Peyer's patch (tissue), 4 donors: ENCODE measurements around the gene RAD51B. TPM values are rescaled to one million over a fixed set of nuclear protein-coding genes. Genes with fewer than 3 reads are reported as not detected.

Experiments
- DNase-seq, 3 donors: peaks; one replicate each; pipeline ENCODE4 v3.0.0-alpha.2; 2017 to 2019
- H3K27ac ChIP-seq, 4 donors: fragments of 200-600 bp; sonication (generic); one replicate each; pipeline ENCODE4 v1.5.1; 2016 to 2019
- H3K27me3 ChIP-seq, 2 donors: fragments of 200-600 bp; sonication (generic); one replicate each; pipeline ENCODE4 v1.5.1; 2019
- H3K36me3 ChIP-seq, 3 donors: fragments of 200-600 bp; sonication (generic); one replicate each; pipeline ENCODE4 v1.5.1; 2016 to 2019
- H3K4me1 ChIP-seq, 4 donors: fragments of 200-600 bp; sonication (generic); one replicate each; pipeline ENCODE4 v1.5.1; 2016 to 2019
- H3K4me3 ChIP-seq, 4 donors: fragments of 200-600 bp; sonication (generic); 1 replicate in 3 of 4; 2 replicates in 1 of 4; pipeline ENCODE4 v1.5.1; 2016 to 2019; ENCODE audit warnings: mild to moderate bottlenecking in 1 of 4
- H3K9me3 ChIP-seq, 4 donors: fragments of 200-600 bp; sonication (generic); one replicate each; pipeline ENCODE4 v1.5.1; 2016 to 2019; ENCODE audit warnings: mild to moderate bottlenecking in 1 of 4
- POLR2A ChIP-seq, 2 donors: fragments of 450-650 bp; IDR thresholded peaks; one replicate each; pipeline ENCODE4 v1.5.1; 2017; ENCODE audit warnings: antibody characterized with exemption in 2 of 2, mild to moderate bottlenecking in 2 of 2, moderate library complexity in 2 of 2
- total RNA-seq, 4 donors: library from RNA; depleted of rRNA; stranded (reverse); fragments of >200 nt; gene quantifications; one replicate each; pipeline ENCODE4 v1.1.0, GENCODE V29; 2016
- TF ChIP-seq, protein P1 (sequence below), 6 experiments: fragments of 450-650 bp in 4 of 6; fragments of 200-600 bp in 2 of 6; sonication (generic) in 1 of 6; IDR thresholded peaks; one replicate each; pipeline ENCODE4 v1.5.1; 2017 to 2019; ENCODE audit warnings: antibody characterized with exemption in 6 of 6, mild to moderate bottlenecking in 3 of 6, moderate library complexity in 1 of 6

The RAD51B gene
- total RNA-seq, 4 donors from 2014 or later = 12.6 to 103 (median 33.1) TPM

DNA sequence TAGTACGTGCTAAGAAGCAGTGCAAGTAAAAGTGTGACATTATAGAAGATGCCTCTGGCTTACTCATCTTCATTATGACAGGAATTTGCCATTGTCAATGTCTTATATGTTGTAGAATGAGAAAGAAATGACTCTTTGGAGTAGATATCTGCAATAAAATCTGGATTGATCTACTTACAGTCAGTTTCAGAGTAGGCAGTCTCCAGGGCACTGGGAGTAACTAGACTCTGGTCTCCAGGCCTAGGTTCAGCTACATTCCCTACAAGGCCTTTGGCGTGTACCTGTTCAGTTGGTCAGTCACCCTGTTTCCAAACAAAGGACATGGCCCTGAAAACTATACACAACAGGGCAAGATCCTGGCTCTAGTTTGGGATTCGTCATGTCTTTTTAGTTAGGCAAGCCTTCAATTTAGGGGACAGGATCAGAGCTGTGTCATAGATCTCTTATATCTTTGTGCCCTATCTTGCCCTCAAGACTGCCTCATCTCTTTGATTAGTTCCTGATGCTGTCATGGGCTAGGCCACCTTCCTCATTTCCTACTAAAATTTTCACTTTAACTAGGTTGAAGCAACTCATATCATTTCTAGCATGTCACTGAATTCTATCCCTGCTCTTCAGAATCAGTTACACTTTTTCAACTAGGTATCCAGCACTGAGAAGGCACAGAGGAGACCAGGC is 410.0 kb downstream of the RAD51B start:
- H3K4me1 ChIP-seq = peaks cover 0 to 26% (median 5%) of the 10 kb centered on the region in 4 donors
- H3K36me3 ChIP-seq = no peaks in the 10 kb centered on the region
- no peaks in the 10 kb centered on the region for H3K27me3 ChIP-seq
- no peaks in the 10 kb centered on the region for H3K9me3 ChIP-seq
- H3K27ac ChIP-seq = no peak overlapping the region
- TF ChIP-seq POLR2A (IDR thresholded peaks at IDR 0.05) = no peak
- TF ChIP-seq, protein P1, sequence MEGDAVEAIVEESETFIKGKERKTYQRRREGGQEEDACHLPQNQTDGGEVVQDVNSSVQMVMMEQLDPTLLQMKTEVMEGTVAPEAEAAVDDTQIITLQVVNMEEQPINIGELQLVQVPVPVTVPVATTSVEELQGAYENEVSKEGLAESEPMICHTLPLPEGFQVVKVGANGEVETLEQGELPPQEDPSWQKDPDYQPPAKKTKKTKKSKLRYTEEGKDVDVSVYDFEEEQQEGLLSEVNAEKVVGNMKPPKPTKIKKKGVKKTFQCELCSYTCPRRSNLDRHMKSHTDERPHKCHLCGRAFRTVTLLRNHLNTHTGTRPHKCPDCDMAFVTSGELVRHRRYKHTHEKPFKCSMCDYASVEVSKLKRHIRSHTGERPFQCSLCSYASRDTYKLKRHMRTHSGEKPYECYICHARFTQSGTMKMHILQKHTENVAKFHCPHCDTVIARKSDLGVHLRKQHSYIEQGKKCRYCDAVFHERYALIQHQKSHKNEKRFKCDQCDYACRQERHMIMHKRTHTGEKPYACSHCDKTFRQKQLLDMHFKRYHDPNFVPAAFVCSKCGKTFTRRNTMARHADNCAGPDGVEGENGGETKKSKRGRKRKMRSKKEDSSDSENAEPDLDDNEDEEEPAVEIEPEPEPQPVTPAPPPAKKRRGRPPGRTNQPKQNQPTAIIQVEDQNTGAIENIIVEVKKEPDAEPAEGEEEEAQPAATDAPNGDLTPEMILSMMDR (IDR thresholded peaks at IDR 0.05) = no peak
- no peak overlapping the region for H3K4me3 ChIP-seq
- DNase-seq = no peak

DNA sequence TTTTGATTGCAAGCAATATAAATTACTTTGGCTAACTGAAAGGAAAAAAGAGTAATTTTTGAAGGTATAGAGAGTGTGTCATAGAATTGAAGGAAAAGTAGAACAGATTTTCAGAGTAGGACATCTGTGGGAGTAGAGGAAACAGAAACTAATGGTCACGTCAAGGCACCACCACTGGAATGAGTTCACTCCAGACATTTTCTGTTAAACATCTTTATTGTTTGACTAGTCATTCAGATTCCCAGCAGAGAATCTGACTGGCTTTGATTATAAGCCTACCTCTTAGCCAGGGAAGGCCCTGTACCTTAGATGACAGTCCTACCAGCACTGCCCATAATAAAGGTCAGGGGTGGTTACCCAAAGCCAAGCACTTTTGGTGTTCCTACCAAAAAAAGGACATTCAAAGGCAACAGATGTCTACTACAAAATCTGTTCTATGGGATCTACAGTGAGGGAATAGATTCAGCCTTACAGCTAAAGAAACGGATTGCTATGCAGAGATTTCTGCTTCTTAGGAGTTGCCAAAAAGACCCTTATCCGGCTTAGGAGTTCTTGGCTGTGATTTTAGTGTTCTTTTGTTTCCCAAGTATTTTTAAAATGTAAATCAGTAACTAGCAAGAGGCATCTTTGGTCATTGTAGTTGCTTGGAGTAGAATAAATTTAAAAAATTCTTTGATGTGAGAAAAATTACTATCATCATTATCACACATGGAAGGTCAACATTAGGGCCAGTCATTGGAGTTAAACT is 410.8 kb downstream of the RAD51B start:
- DNase-seq = no peak
- H3K4me1 ChIP-seq = peaks cover 0 to 26% (median 5%) of the 10 kb centered on the region in 4 donors
- H3K27ac ChIP-seq = no peak overlapping the region
- no peak for TF ChIP-seq POLR2A (IDR thresholded peaks at IDR 0.05)
- H3K27me3 ChIP-seq = no peaks in the 10 kb centered on the region
- H3K9me3 ChIP-seq = no peaks in the 10 kb centered on the region
- H3K36me3 ChIP-seq = no peaks in the 10 kb centered on the region
- H3K4me3 ChIP-seq = no peak overlapping the region

DNA sequence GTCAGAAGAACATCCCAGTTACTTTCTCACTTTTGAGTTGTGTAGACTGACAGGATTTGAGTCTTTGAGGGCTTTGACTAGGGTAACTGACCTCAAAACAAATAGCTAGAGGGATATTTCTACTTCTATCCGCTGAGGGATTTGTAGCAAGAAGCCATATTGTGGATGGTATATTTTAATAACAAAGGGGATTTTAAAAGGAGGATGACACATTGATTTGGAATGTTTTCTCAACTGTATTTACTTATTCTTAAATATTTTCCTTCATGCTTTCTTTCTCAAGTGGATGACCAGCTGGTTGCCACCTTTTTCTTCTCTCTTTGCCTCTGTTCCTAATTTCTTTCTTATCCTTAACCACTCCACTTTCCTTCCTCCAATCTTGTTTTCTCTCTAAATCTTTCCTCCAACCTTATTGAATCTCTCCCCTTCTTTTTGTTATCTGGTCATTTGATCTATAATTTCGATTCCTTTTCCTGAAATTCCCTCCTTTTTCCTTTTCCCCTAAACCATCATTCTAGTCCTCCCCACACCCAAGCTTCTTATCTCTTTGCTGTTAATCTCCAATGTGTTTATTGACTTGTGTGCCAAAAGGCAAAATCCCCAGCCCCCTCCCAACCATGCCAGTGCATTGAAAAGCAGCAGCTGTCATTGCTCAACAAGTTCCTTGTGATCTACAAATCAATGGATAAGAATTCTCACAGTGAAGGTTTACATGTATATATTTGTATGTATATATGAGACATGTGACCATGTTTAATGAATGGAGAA is 411.6 kb downstream of the RAD51B start:
- peaks cover 0 to 28% (median 5%) of the 10 kb centered on the region in 4 donors for H3K4me1 ChIP-seq
- no peaks in the 10 kb centered on the region for H3K36me3 ChIP-seq
- H3K9me3 ChIP-seq = no peaks in the 10 kb centered on the region
- H3K4me3 ChIP-seq = no peak overlapping the region
- H3K27ac ChIP-seq = peak overlapping the region in 2 of 4 donors; percentile 47 to 58
- DNase-seq = no peak
- H3K27me3 ChIP-seq = no peaks in the 10 kb centered on the region
- no peak for TF ChIP-seq POLR2A (IDR thresholded peaks at IDR 0.05)
- TF ChIP-seq, protein P1 (IDR thresholded peaks at IDR 0.05) = no peak

DNA sequence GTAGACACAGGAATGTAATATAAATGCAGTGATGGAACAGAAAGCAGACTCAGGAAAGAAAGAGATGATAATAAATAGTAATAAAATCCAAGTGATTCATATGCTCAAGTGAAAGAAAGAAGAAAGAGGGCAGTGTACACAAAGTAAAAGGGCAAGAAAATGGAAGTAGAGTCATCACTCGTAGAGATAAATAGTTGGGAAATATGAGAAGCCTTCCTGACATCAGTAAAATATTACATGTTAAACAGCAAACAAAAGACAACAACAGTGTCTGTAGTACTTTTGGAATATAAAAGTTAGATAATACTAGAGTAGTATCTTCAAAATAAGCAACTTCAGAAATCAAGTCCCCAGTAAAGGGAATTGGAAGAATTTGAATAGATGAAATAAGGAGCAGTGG is 412.3 kb downstream of the RAD51B start:
- H3K27ac ChIP-seq = peak overlapping the region in 3 of 4 donors; percentile 44 to 80 (median 58)

DNA sequence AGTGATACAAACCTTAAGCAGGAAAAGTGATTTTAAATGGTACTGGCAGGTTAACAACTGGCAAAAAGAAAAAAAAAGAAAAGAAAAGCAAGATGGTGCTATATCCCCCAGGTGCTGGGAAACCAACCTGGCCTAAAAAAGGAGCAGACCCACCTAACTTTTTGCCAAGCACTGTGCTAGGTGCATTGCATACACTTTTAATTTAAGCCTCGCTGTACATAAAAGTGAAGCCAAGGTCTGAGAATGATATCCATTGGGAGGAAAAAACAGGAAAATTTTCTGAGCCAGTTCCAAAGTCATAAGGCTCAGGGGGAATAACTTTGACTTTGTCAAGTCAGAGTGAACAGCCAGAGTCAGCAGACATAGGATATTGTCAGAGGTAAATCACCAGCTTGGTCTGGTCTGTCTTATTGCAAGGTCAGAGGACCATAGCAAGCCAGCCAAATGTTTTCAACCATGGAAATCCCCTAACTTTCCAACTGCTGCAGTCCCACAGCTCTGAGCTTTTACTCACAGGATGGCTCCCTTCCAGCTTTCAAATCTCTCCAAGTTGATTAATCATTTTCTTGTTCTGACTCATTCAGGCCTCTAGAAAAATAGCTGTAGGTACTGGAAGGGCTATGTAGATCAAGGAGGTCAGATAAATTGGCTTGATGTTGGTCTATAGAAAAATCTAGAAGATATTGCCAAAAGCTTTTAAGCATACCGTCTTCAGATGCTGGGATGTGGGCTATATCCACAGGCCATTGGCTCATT is 412.9 kb downstream of the RAD51B start:
- TF ChIP-seq, protein P1 (IDR thresholded peaks at IDR 0.05) = no peak
- no peak for TF ChIP-seq POLR2A (IDR thresholded peaks at IDR 0.05)
- H3K4me3 ChIP-seq = no peak overlapping the region
- H3K9me3 ChIP-seq = no peaks in the 10 kb centered on the region
- peak overlapping the region in 3 of 4 donors; percentile 44 to 80 (median 58) for H3K27ac ChIP-seq
- DNase-seq = peak in 1 of 3 donors; percentile 66
- H3K36me3 ChIP-seq = no peaks in the 10 kb centered on the region
- H3K4me1 ChIP-seq = peaks cover 0 to 40% (median 5%) of the 10 kb centered on the region in 4 donors
- no peaks in the 10 kb centered on the region for H3K27me3 ChIP-seq

More for the DNA sequence above, 412.3 kb downstream of the RAD51B start:
- no peak overlapping the region for H3K4me3 ChIP-seq
- H3K4me1 ChIP-seq = peaks cover 0 to 36% (median 5%) of the 10 kb centered on the region in 4 donors
- TF ChIP-seq, protein P1 (IDR thresholded peaks at IDR 0.05) = peak in 2 of 6 experiments; percentile 16 to 61
- no peak for TF ChIP-seq POLR2A (IDR thresholded peaks at IDR 0.05)
- H3K27me3 ChIP-seq = no peaks in the 10 kb centered on the region
- H3K36me3 ChIP-seq = no peaks in the 10 kb centered on the region
- no peaks in the 10 kb centered on the region for H3K9me3 ChIP-seq
- DNase-seq = no peak
